ENCODE measurements around the gene GLIS1.
A peak's percentile ranks its signal among the peaks of the same experiment; 100 is the strongest.

The GLIS1 gene

GRCh38 chr1:53733447-53733931 is 5.5 kb downstream of the GLIS1 start:
- no peaks in the 10 kb centered on the region for H3K36me3 ChIP-seq (ENCODE audit: insufficient read depth, low read length)
- H3K27ac ChIP-seq: no peak overlapping the region
- H3K9me3 ChIP-seq (ENCODE audit: low read depth, low read length): no peaks in the 10 kb centered on the region
- no peak overlapping the region for H3K9ac ChIP-seq (ENCODE audit: insufficient read length)
- TF ChIP-seq EZH2 (IDR thresholded peaks at IDR 0.05) (no peak), POLR2AphosphoS5 (IDR thresholded peaks at IDR 0.05; ENCODE audit: borderline replicate concordance, low read depth, low read length) (no peak), FOXP2 (optimal IDR thresholded peaks at IDR 0.05; ENCODE audit: control extremely low read depth, extremely low read length, insufficient read depth) (no peak)
- no peak overlapping the region for H3K4me3 ChIP-seq
- no peak for DNase-seq (ENCODE audit: low read depth, low spot score)

GRCh38 chr1:53732912-53733317 is 6.0 kb downstream of the GLIS1 start:
- Histone ChIP-seq H3K9me3 (ENCODE audit: low read depth, low read length) (no peaks in the 10 kb centered on the region), H3K4me3 (no peak overlapping the region), H3K9ac (ENCODE audit: insufficient read length) (no peak overlapping the region), H3K27ac (no peak overlapping the region), H3K36me3 (ENCODE audit: insufficient read depth, low read length) (no peaks in the 10 kb centered on the region)
- TF ChIP-seq POLR2AphosphoS5 (IDR thresholded peaks at IDR 0.05; ENCODE audit: borderline replicate concordance, low read depth, low read length) (no peak), FOXP2 (optimal IDR thresholded peaks at IDR 0.05; ENCODE audit: control extremely low read depth, extremely low read length, insufficient read depth) (no peak), EZH2 (IDR thresholded peaks at IDR 0.05) (no peak)
- DNase-seq (ENCODE audit: low read depth, low spot score): no peak

DNA sequence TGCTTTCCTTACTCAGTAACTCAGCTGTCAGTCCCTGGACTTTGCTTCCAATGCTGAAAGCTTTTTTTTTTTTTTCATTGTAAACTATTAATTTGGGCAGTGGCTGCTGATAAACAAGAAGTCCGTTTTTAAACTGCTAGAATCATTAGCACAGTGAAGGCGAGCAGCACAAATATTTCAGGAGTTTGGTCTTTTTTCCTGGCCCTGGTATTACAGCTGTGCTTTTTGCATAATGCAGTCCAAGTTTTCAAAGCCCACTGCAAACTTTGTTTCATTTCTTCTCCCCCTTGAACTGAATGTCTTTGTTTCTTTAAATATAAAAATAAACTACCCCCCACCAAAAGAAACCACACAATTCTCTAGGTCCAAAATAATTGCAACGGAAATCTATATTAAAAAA is 6.6 kb downstream of the GLIS1 start:
- Histone ChIP-seq H3K36me3 (ENCODE audit: insufficient read depth, low read length) (no peaks in the 10 kb centered on the region), H3K4me3 (no peak overlapping the region), H3K27ac (no peak overlapping the region), H3K9ac (ENCODE audit: insufficient read length) (no peak overlapping the region), H3K9me3 (ENCODE audit: low read depth, low read length) (no peaks in the 10 kb centered on the region)
- TF ChIP-seq EZH2 (IDR thresholded peaks at IDR 0.05) (no peak), FOXP2 (optimal IDR thresholded peaks at IDR 0.05; ENCODE audit: control extremely low read depth, extremely low read length, insufficient read depth) (no peak), POLR2AphosphoS5 (IDR thresholded peaks at IDR 0.05; ENCODE audit: borderline replicate concordance, low read depth, low read length) (no peak)
- no peak for DNase-seq (ENCODE audit: low read depth, low spot score)

DNA sequence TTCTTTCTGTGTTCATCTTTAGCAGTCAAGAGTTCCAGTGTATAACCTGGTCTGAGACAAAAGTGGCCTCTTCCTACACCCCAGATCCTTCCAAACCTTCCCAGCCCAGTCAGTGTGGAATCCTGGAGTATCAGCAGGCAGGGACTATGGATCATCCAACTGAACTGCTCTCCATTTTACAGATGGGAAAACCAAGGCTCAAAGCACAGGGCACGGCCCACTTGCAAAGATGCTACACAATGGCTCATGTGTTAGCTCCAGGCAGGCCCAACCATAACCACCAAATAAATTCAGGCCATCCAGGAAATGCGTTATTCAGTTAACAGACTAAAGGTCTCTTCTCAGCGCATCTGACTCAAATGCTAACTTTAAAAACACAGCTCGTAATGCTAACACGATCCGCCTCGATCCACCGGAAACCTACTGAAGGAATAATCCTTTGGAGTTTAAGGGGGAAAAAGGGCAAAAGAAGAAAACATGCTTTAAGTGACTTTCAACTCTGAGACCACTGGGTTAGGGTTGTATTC is 7.1 kb downstream of the GLIS1 start:
- no peak overlapping the region for H3K27ac ChIP-seq
- no peak overlapping the region for H3K9ac ChIP-seq (ENCODE audit: insufficient read length)
- no peaks in the 10 kb centered on the region for H3K9me3 ChIP-seq (ENCODE audit: low read depth, low read length)
- DNase-seq (ENCODE audit: low read depth, low spot score): no peak
- TF ChIP-seq EZH2 (IDR thresholded peaks at IDR 0.05): no peak
- TF ChIP-seq FOXP2 (optimal IDR thresholded peaks at IDR 0.05; ENCODE audit: control extremely low read depth, extremely low read length, insufficient read depth): no peak
- no peak for TF ChIP-seq POLR2AphosphoS5 (IDR thresholded peaks at IDR 0.05; ENCODE audit: borderline replicate concordance, low read depth, low read length)
- no peaks in the 10 kb centered on the region for H3K36me3 ChIP-seq (ENCODE audit: insufficient read depth, low read length)
- no peak overlapping the region for H3K4me3 ChIP-seq

- H3K9ac ChIP-seq (ENCODE audit: insufficient read length): no peak overlapping the region
- no peaks in the 10 kb centered on the region for H3K9me3 ChIP-seq (ENCODE audit: low read depth, low read length)
- no peaks in the 10 kb centered on the region for H3K36me3 ChIP-seq (ENCODE audit: insufficient read depth, low read length)
- no peak overlapping the region for H3K27ac ChIP-seq
- no peak for DNase-seq (ENCODE audit: low read depth, low spot score)
- TF ChIP-seq EZH2 (IDR thresholded peaks at IDR 0.05) (no peak), POLR2AphosphoS5 (IDR thresholded peaks at IDR 0.05; ENCODE audit: borderline replicate concordance, low read depth, low read length) (no peak), FOXP2 (optimal IDR thresholded peaks at IDR 0.05; ENCODE audit: control extremely low read depth, extremely low read length, insufficient read depth) (no peak)
- H3K4me3 ChIP-seq: no peak overlapping the region
These were observed 7.8 kb downstream of the GLIS1 start for GRCh38 chr1:53731043-53731600.

DNA sequence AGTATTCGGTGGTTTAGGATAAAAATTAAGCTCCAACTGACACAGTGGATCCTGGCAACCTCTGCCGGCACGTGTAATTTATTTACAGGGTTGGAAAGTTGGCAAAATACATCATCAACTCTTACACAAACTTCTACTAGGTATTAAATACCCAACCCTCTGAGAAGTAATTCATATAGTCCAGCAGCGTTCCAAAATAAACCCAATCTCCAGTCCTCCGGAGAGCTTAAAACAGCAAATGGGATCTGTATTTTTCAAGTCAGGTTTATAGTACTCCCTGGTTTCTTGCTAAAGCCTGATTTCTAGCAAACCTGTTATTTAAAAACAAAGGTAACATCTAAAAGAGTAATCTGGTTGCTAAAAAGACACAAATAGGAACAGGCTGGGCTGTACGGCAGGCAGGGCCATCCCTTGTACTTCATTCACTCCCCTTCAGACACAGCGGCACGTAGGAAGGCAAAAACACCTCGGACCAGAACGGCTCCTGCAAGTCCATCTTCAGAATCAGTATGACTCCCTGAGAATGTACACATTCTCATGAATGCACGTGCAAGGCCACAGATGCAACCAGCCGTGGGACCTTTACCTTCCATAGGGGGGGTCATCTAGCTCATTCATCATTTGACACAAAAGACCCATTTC is 8.6 kb downstream of the GLIS1 start:
- Histone ChIP-seq H3K36me3 (ENCODE audit: insufficient read depth, low read length) (no peaks in the 10 kb centered on the region), H3K4me3 (peak overlapping the region; percentile 59), H3K27ac (no peak overlapping the region), H3K9me3 (ENCODE audit: low read depth, low read length) (no peaks in the 10 kb centered on the region), H3K9ac (ENCODE audit: insufficient read length) (no peak overlapping the region)
- TF ChIP-seq FOXP2 (optimal IDR thresholded peaks at IDR 0.05; ENCODE audit: control extremely low read depth, extremely low read length, insufficient read depth) (no peak), EZH2 (IDR thresholded peaks at IDR 0.05) (no peak), POLR2AphosphoS5 (IDR thresholded peaks at IDR 0.05; ENCODE audit: borderline replicate concordance, low read depth, low read length) (no peak)
- DNase-seq (ENCODE audit: low read depth, low spot score): no peak

DNA sequence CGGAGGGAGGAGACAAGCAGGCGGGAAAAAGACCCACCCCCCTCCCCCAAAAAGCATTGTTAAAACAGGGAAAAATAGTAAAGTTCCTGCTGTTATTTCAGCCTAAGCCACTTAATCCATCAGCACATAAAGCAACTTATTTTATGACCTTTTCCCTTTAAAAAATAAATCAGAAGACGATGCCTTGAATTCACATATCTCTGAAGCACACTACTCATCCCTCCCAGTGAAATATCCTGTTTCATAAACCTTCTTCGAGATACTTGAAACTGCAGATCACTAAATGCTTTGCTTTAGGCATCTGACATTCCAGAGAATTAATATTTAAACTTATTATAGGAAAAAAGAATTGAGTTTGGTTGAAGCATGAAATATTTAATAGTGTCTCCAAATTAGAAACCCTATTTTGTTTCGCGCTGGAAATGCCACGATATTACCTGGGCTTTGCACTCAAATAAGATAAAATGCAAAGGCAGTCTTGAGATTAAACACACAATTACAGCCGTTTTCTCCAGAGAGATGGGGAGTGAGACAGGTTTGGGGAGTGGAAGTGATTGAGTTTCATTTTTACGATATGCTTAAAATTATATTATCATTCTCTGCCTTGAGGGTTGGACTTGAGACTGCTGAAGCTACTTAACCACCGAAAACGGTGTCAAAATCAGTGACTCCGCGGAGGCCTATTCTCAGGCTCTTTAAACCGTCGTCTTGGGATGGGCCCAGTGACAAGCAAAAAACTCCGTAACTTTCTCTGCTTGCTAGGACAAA is 9.3 kb downstream of the GLIS1 start:
- no peaks in the 10 kb centered on the region for H3K36me3 ChIP-seq (ENCODE audit: insufficient read depth, low read length)
- no peak overlapping the region for H3K9ac ChIP-seq (ENCODE audit: insufficient read length)
- peak overlapping the region; percentile 22 for H3K27ac ChIP-seq
- no peak for DNase-seq (ENCODE audit: low read depth, low spot score)
- no peak for TF ChIP-seq FOXP2 (optimal IDR thresholded peaks at IDR 0.05; ENCODE audit: control extremely low read depth, extremely low read length, insufficient read depth)
- no peak for TF ChIP-seq POLR2AphosphoS5 (IDR thresholded peaks at IDR 0.05; ENCODE audit: borderline replicate concordance, low read depth, low read length)
- H3K9me3 ChIP-seq (ENCODE audit: low read depth, low read length): no peaks in the 10 kb centered on the region
- peak overlapping the region; percentile 59 for H3K4me3 ChIP-seq

Data from SK-N-MC (cell line).